ENCODE measurements around the gene AUH. TPM values are rescaled to one million over a fixed set of nuclear protein-coding genes. Genes with fewer than 3 reads are reported as not detected.
A peak's percentile ranks its signal among the peaks of the same experiment; 100 is the strongest.

Gene AUH
- total RNA-seq, 1 donor from 2014 or later: 24.9 TPM

DNA sequence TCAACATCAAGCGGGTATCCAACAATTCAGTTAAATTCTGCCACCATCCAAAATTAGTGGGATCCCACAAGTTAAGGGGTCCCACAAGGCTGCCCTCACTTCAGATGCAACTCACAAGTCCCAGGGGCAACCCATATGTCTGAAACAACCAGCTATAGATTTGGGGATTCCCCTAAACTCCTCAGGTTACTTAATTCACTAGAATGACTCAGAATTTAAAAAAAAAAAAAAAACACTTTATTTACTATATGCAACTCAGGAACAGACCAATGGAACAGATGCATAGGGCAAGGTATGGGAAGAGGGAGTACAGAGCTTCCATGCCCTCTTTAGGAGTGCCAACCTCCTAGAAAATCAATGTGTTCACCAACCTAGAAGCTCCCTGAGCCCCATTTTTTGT lies 15.1 kb downstream of the AUH start:
- Mint-ChIP-seq H3K9me3 (ENCODE audit: low read depth) (peaks cover 6% of the 10 kb centered on the region), H3K36me3 (ENCODE audit: insufficient read depth) (peaks cover 21% of the 10 kb centered on the region), H3K27ac (no peak overlapping the region), H3K27me3 (no peaks in the 10 kb centered on the region), H3K4me1 (ENCODE audit: low read depth) (peaks cover 6% of the 10 kb centered on the region), H3K4me3 (ENCODE audit: low read depth) (no peak overlapping the region)
- no peak for DNase-seq (ENCODE audit: low spot score, unreplicated experiment)
- TF ChIP-seq CTCF (IDR thresholded peaks at IDR 0.05; ENCODE audit: unreplicated experiment): no peak

GRCh38 chr9:91345978-91346377 lies 15.7 kb downstream of the AUH start:
- no peak overlapping the region for H3K27ac Mint-ChIP-seq
- peaks cover 6% of the 10 kb centered on the region for H3K9me3 Mint-ChIP-seq (ENCODE audit: low read depth)
- peaks cover 8% of the 10 kb centered on the region for H3K4me1 Mint-ChIP-seq (ENCODE audit: low read depth)
- H3K27me3 Mint-ChIP-seq: no peaks in the 10 kb centered on the region
- H3K4me3 Mint-ChIP-seq (ENCODE audit: low read depth): no peak overlapping the region
- no peak for TF ChIP-seq CTCF (IDR thresholded peaks at IDR 0.05; ENCODE audit: unreplicated experiment)
- no peak for DNase-seq (ENCODE audit: low spot score, unreplicated experiment)
- H3K36me3 Mint-ChIP-seq (ENCODE audit: insufficient read depth): peaks cover 25% of the 10 kb centered on the region

DNA sequence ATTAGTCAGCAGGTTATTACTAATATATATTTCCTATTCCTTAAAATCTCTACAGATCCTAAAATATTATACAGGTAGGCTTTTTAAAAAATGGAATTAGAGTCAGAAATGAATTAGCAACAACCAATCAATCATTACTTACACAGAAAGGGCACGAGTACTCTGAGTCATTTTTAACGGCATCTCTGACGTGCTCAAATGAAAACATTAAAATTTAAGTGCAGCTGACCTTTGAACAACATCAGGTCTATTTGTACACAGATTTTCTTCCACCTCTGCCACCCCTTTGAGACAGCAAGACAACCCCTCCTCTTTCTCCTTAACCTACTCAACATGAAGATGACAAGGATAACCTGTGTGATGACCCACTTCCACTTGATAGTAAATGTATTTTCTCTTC lies 19.1 kb downstream of the AUH start:
- Mint-ChIP-seq H3K27ac (peak overlapping the region; percentile 80), H3K36me3 (ENCODE audit: insufficient read depth) (peaks cover 31% of the 10 kb centered on the region), H3K9me3 (ENCODE audit: low read depth) (peaks cover 6% of the 10 kb centered on the region), H3K27me3 (no peaks in the 10 kb centered on the region), H3K4me3 (ENCODE audit: low read depth) (no peak overlapping the region), H3K4me1 (ENCODE audit: low read depth) (peaks cover 8% of the 10 kb centered on the region)
- no peak for DNase-seq (ENCODE audit: low spot score, unreplicated experiment)
- no peak for TF ChIP-seq CTCF (IDR thresholded peaks at IDR 0.05; ENCODE audit: unreplicated experiment)

DNA sequence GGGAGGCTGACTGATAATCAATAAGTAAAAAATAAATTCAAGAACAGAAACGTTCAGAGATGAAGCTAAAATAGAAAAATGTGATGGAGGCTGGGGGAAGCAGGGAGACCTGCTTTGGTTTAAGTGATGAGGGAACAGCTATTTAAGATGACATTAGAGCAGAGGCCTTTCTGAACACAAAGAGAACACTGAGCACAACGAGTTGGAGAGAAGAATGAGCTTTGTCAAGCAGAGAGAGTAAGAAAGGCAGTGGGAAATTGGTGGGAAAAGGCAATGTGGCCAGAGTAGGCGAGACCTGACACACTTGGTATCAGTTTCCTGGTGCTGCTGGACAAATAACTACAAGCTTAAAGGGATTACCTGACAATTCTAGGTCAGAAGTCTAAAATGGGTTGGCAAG lies 20.0 kb downstream of the AUH start:
- peaks cover 8% of the 10 kb centered on the region for H3K4me1 Mint-ChIP-seq (ENCODE audit: low read depth)
- TF ChIP-seq CTCF (IDR thresholded peaks at IDR 0.05; ENCODE audit: unreplicated experiment): no peak
- peaks cover 31% of the 10 kb centered on the region for H3K36me3 Mint-ChIP-seq (ENCODE audit: insufficient read depth)
- DNase-seq (ENCODE audit: low spot score, unreplicated experiment): no peak
- peaks cover 6% of the 10 kb centered on the region for H3K9me3 Mint-ChIP-seq (ENCODE audit: low read depth)
- H3K27me3 Mint-ChIP-seq: no peaks in the 10 kb centered on the region
- no peak overlapping the region for H3K4me3 Mint-ChIP-seq (ENCODE audit: low read depth)
- H3K27ac Mint-ChIP-seq: no peak overlapping the region

DNA sequence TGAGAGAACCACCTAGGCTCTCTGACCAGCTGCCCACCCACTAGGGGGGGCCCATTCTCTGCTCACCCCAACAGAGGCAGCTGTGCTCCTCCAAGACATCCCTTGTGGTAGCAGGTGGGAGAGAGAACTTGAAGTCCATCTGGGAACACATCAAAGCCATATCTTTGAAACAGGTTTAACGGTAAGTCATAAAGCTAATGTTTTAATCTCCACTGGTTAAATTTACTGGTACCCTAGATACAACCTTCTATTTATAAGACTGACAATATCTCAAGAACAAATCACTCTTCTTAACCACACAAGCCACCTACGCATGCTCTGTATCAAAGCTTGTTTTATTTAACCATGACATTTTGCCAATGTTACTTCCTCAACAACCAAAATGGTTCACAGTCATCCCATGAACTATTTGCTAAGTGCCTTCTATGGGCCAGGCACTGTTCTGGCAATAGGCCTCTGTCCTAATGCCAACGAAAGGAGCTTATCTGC lies 20.4 kb downstream of the AUH start:
- H3K36me3 Mint-ChIP-seq (ENCODE audit: insufficient read depth): peaks cover 31% of the 10 kb centered on the region
- no peak for DNase-seq (ENCODE audit: low spot score, unreplicated experiment)
- H3K9me3 Mint-ChIP-seq (ENCODE audit: low read depth): peaks cover 6% of the 10 kb centered on the region
- TF ChIP-seq CTCF (IDR thresholded peaks at IDR 0.05; ENCODE audit: unreplicated experiment): no peak
- H3K27ac Mint-ChIP-seq: no peak overlapping the region
- H3K4me3 Mint-ChIP-seq (ENCODE audit: low read depth): no peak overlapping the region
- no peaks in the 10 kb centered on the region for H3K27me3 Mint-ChIP-seq
- peaks cover 8% of the 10 kb centered on the region for H3K4me1 Mint-ChIP-seq (ENCODE audit: low read depth)

All from progenitor cell of endocrine pancreas (in vitro differentiated cells).